ENCODE measurements around the gene ERVFRD-1. TPM values are rescaled to one million over a fixed set of nuclear protein-coding genes. Genes with fewer than 3 reads are reported as not detected.
"Not testable (repeated sequence)": the region's sequence is repeated elsewhere in the genome, so short reads cannot be mapped to it uniquely, and the experiment has no call there.

The ERVFRD-1 gene
- total and polyA plus RNA-seq, 2 donors (not counting 3 experiments of a cell fraction or from before 2014, with no cell fraction given): not detected

- H4K20me1 ChIP-seq (replicated peaks; ENCODE audit: control insufficient read depth, extremely low read depth, insufficient read depth, low read length): no peaks in the 10 kb centered on the region
- H3K36me3 ChIP-seq (ENCODE audit: control insufficient read depth in 2 of 2, extremely low read depth in 1 of 2, insufficient read depth in 2 of 2, low read length in 2 of 2): no peaks in the 10 kb centered on the region
- no peak for DNase-seq (ENCODE audit: low read depth, low spot score)
- no peaks in the 10 kb centered on the region for H3K27me3 ChIP-seq (ENCODE audit: control insufficient read depth in 2 of 2, insufficient read depth in 2 of 2, low read length in 2 of 2)
- H3K4me1 ChIP-seq (ENCODE audit: control insufficient read depth, extremely low read depth, insufficient read depth, low read length): peaks cover 5% of the 10 kb centered on the region
- peaks cover 3% of the 10 kb centered on the region for H3K79me2 ChIP-seq (ENCODE audit: control insufficient read depth, insufficient read depth, low read length)
- dilution Hi-C loops (cut with MboI; ENCODE audit: extremely low pct_ligation_motif_present, low sequenced_read_pairs): no loop called here
- H3K4me3 ChIP-seq (replicated peaks in 1 of 3; ENCODE audit: insufficient read depth in 1 of 3, low read depth in 1 of 3, low read length in 3 of 3): no peak overlapping the region
- H3K9ac ChIP-seq (replicated peaks; ENCODE audit: extremely low read depth, insufficient read depth, low read length): no peak overlapping the region
- no peak for TF ChIP-seq GATA2 (IDR thresholded peaks at IDR 0.05; ENCODE audit: insufficient read depth, insufficient read length, low read depth, low read length)
- no peak for TF ChIP-seq JUN (IDR thresholded peaks at IDR 0.05; ENCODE audit: borderline replicate concordance, insufficient read depth, insufficient read length, low read depth)
- TF ChIP-seq MAX (IDR thresholded peaks at IDR 0.05; ENCODE audit: insufficient read depth, insufficient read length): no peak
- TF ChIP-seq POLR2AphosphoS5 (IDR thresholded peaks at IDR 0.05; ENCODE audit: insufficient read depth, low read depth, low read length): no peak
- TF ChIP-seq, protein P1, sequence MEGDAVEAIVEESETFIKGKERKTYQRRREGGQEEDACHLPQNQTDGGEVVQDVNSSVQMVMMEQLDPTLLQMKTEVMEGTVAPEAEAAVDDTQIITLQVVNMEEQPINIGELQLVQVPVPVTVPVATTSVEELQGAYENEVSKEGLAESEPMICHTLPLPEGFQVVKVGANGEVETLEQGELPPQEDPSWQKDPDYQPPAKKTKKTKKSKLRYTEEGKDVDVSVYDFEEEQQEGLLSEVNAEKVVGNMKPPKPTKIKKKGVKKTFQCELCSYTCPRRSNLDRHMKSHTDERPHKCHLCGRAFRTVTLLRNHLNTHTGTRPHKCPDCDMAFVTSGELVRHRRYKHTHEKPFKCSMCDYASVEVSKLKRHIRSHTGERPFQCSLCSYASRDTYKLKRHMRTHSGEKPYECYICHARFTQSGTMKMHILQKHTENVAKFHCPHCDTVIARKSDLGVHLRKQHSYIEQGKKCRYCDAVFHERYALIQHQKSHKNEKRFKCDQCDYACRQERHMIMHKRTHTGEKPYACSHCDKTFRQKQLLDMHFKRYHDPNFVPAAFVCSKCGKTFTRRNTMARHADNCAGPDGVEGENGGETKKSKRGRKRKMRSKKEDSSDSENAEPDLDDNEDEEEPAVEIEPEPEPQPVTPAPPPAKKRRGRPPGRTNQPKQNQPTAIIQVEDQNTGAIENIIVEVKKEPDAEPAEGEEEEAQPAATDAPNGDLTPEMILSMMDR (IDR thresholded peaks at IDR 0.05; ENCODE audit: extremely low read depth in 1 of 2, insufficient read depth in 1 of 2, low read depth in 1 of 2, low read length in 2 of 2): no peak
- TF ChIP-seq EZH2 (IDR thresholded peaks at IDR 0.05; ENCODE audit: borderline replicate concordance, low read depth, low read length, severe bottlenecking): no peak
- no peak for TF ChIP-seq FOS (IDR thresholded peaks at IDR 0.05; ENCODE audit: borderline replicate concordance, insufficient read depth, low read length)
- TF ChIP-seq POLR2A (IDR thresholded peaks at IDR 0.05; ENCODE audit: low read depth, low read length): no peak
- TF ChIP-seq MYC (IDR thresholded peaks at IDR 0.05; ENCODE audit: low read depth, low read length): no peak
- no peak for FAIRE-seq
- no peaks in the 10 kb centered on the region for H3K9me1 ChIP-seq (replicated peaks; ENCODE audit: control insufficient read depth, extremely low read depth, insufficient read depth, low read length)
- H3K9me3 ChIP-seq (replicated peaks; ENCODE audit: control insufficient read depth, insufficient read depth, low read length): no peaks in the 10 kb centered on the region
- no TSS peak for BruUV-seq (replicated peaks)
- no peak overlapping the region for H2AFZ ChIP-seq (ENCODE audit: low read depth, low read length)
- CTCF ChIA-PET: no interaction called here
- H3K27ac ChIP-seq (ENCODE audit: insufficient read depth, low read depth, low read length): no peak overlapping the region
- no peak overlapping the region for H3K4me2 ChIP-seq (ENCODE audit: insufficient read depth, low read length)
- POLR2A ChIA-PET: no interaction called here
- intact Hi-C loops (cut with micrococcal nuclease): loop anchor here (5.0 to 10.0 kb wide), 3 partner anchors 128 to 1483 kb away; partner anchors contain the start of gene TMEM14C
These were observed 21.8 kb downstream of the ERVFRD-1 start for GRCh38 chr6:11089695-11090094.

GRCh38 chr6:11087141-11087812 lies 24.2 kb downstream of the ERVFRD-1 start:
- H3K27ac ChIP-seq (ENCODE audit: insufficient read depth, low read depth, low read length); H3K9me3 ChIP-seq (replicated peaks; ENCODE audit: control insufficient read depth, insufficient read depth, low read length); FAIRE-seq; H3K4me1 ChIP-seq (ENCODE audit: control insufficient read depth, extremely low read depth, insufficient read depth, low read length); H3K36me3 ChIP-seq (ENCODE audit: control insufficient read depth in 2 of 2, extremely low read depth in 1 of 2, insufficient read depth in 2 of 2, low read length in 2 of 2); POLR2A ChIA-PET; H3K9me1 ChIP-seq (replicated peaks; ENCODE audit: control insufficient read depth, extremely low read depth, insufficient read depth, low read length); H3K4me2 ChIP-seq (ENCODE audit: insufficient read depth, low read length); dilution Hi-C loops (cut with MboI; ENCODE audit: extremely low pct_ligation_motif_present, low sequenced_read_pairs); H3K79me2 ChIP-seq (ENCODE audit: control insufficient read depth, insufficient read depth, low read length); H2AFZ ChIP-seq (ENCODE audit: low read depth, low read length); H3K9ac ChIP-seq (replicated peaks; ENCODE audit: extremely low read depth, insufficient read depth, low read length); H4K20me1 ChIP-seq (replicated peaks; ENCODE audit: control insufficient read depth, extremely low read depth, insufficient read depth, low read length); H3K27me3 ChIP-seq (ENCODE audit: control insufficient read depth in 2 of 2, insufficient read depth in 2 of 2, low read length in 2 of 2); DNase-seq (ENCODE audit: low read depth, low spot score); BruUV-seq (replicated peaks); H3K4me3 ChIP-seq (replicated peaks in 1 of 3; ENCODE audit: insufficient read depth in 1 of 3, low read depth in 1 of 3, low read length in 3 of 3); intact Hi-C loops (cut with micrococcal nuclease): not testable (repeated sequence)
- CTCF ChIA-PET: interaction anchor here (1.1 to 2.2 kb wide), 2 partner anchors 18 to 609 kb away, joined by 3 to 12 read pairs; no protein-coding TSS in a partner anchor
